GM12864 (cell line): Measurements from ENCODE around the gene PUS7L.
A peak's percentile ranks its signal among the peaks of the same experiment; 100 is the strongest.
"Not testable (repeated sequence)": the region's sequence is repeated elsewhere in the genome, so short reads cannot be mapped to it uniquely, and the experiment has no call there.

Experiments used
- DNase-seq: peaks from one replicate; pipeline ENCODE4 v3.0.0-alpha.2; 2011; ENCODE audit warnings: low read depth
- H3K4me3 ChIP-seq: 2 replicates; pipeline ENCODE4 v1.5.1; 2011; ENCODE audit warnings: mild to moderate bottlenecking, low read depth, low read length, control low read depth
- TF ChIP-seq, protein P1 (sequence below): IDR thresholded peaks from 2 replicates; pipeline ENCODE4 v1.5.1; 2011; ENCODE audit warnings: low read depth, mild to moderate bottlenecking, moderate library complexity, low read length, control low read depth, inconsistent platforms; ENCODE audit errors: missing control alignments

Gene PUS7L

DNA sequence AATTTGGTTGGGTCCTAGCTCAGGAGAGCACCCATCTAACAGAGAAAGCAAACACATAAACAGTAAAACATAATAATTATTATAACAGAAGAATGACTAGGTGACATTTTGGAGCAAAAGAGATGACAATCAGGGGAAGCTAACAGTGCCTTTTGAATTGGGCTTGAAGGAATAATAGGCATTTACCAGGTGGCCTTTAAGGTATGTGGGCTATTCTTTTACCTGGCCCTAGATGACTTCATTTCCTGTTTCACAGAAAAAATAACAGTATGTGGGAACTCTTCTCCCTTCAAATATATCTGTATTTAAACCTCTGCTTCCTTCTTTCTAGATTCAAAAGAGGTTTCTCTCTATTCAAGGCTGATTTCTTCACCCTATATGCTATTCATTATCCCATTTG is 4.0 kb upstream of the PUS7L start:
- DNase-seq = no peak
- H3K4me3 ChIP-seq = no peak overlapping the region
- TF ChIP-seq, protein P1, sequence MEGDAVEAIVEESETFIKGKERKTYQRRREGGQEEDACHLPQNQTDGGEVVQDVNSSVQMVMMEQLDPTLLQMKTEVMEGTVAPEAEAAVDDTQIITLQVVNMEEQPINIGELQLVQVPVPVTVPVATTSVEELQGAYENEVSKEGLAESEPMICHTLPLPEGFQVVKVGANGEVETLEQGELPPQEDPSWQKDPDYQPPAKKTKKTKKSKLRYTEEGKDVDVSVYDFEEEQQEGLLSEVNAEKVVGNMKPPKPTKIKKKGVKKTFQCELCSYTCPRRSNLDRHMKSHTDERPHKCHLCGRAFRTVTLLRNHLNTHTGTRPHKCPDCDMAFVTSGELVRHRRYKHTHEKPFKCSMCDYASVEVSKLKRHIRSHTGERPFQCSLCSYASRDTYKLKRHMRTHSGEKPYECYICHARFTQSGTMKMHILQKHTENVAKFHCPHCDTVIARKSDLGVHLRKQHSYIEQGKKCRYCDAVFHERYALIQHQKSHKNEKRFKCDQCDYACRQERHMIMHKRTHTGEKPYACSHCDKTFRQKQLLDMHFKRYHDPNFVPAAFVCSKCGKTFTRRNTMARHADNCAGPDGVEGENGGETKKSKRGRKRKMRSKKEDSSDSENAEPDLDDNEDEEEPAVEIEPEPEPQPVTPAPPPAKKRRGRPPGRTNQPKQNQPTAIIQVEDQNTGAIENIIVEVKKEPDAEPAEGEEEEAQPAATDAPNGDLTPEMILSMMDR = no peak

DNA sequence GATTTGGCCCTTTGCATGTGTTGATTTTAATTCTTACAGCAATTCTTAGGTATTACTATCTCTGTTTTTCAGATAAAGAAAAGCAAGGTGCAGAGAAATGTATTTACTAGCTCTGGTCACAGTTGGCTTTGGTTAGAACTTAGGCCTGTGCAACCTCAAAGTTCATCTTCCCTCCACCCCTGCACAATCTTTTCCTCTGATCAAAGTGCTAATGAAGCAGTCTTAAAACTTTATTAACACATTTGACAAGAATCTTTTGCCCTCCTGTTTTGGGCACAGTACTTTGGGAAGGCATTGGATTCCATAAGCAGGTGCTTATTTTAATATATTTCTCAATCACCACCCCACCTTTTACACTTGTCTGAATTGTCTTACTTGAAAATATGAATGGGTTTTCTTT is 2.9 kb upstream of the PUS7L start:
- no peak for DNase-seq
- TF ChIP-seq, protein P1 = no peak
- no peak overlapping the region; the same call in 1 of the 2 replicates for H3K4me3 ChIP-seq

DNA sequence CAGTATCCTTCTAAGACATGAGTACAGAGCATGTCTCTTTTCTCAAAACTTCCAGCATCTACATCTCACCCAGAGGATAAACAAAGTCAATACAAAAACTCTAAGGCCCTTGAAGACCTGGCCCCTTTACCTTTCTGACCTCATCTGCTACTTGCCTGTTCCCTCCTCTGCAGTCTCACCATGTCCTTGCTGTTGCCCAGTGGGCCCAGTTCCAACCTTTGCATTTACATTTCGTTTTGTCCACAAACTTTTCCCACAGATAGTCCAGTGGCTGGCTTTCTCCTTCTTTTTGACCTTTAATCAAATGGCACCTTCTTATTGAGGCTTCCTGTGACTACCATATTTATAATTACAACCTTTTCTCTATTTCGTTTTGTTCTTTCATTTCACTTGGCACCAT is 1.8 kb upstream of the PUS7L start:
- no peak for DNase-seq
- TF ChIP-seq, protein P1 = no peak
- peak overlapping the region; percentile 89 for H3K4me3 ChIP-seq

DNA sequence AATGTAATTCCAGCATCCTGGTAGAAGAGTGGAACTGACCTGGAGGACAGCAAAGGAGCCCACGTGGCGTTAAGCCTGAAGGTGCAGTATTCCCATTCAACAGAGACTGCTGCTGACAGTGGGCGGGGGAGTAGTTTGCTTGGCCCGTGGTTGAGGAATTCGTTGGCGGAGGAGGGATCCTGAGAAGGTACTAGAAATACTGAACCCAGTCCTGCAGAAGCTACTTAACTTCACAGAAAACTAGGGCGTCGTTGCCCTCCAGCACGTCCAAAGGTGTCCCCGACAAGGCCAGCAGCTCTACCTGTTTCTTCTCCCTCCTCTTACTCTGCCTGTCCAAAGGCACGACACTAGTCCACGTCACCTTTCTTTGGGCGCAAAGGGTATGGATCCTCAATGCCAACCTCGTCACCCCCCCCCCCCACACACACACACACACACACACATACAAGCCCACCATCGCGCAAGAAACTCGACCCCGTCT is 303 bp downstream of the PUS7L start:
- peak; percentile 10 for DNase-seq
- H3K4me3 ChIP-seq = peak overlapping the region; percentile 89
- TF ChIP-seq, protein P1 = no peak

DNA sequence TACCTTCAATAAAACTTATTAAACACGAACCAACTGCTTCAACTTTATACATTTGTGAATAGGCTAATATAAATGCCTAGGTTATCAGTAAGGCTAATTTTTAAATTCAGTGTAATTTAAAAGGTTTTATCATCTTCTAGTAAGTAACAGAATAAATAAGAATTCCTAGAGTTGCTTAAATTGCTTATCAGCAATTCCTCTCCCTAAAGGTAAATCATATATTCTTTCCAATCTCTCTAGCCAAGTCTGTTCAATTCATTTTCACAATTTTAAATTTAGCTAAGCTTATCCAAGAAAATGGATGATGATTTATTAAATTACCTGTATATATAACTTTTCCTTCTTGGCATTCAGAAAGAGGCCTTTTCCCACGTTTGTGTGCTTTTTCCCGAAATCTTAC is 4.6 kb downstream of the PUS7L start:
- TF ChIP-seq, protein P1 = no peak
- no peak for DNase-seq
- no peak overlapping the region for H3K4me3 ChIP-seq

DNA sequence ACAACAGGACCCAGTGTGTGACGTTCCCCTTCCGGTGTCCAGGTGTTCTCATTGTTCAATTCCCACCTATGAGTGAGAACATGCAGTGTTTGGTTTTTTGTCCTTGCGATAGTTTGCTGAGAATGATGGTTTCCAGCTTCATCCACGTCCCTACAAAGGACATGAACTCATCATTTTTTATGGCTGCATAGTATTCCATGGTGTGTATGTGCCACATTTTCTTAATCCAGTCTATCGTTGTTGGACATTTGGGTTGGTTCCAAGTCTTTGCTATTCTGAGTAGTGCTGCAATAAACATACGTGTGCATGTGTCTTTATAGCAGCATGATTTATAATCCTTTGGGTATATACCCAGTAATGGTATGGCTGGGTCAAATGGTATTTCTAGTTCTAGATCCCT is 7.2 kb downstream of the PUS7L start:
- not testable (repeated sequence) for H3K4me3 ChIP-seq, DNase-seq

DNA sequence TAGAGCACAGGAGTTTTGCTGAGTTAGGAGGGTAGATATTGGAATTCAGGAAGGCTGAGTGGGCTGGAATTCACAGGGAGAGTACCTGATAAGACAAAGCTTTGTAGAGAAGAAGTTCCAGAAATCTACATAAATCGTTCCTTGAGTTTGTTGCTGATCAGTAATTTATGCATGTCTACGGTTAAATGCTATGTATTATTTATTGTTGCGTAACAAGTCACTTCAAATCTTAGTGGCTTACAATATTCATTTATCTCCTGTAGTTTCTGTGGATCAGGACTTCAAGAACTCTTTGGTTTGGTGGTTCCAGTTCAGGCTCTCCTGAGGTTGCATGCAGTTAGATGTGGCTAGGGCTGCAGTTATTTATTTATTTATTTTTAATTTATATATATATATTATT is 7.8 kb downstream of the PUS7L start:
- no peak overlapping the region for H3K4me3 ChIP-seq
- TF ChIP-seq, protein P1 = no peak
- no peak for DNase-seq
